ENCODE measurements around the gene MKX. TPM values are rescaled to one million over a fixed set of nuclear protein-coding genes. Genes with fewer than 3 reads are reported as not detected.

MKX gene
- total RNA-seq, 1 experiment from 2014 or later: not detected

DNA sequence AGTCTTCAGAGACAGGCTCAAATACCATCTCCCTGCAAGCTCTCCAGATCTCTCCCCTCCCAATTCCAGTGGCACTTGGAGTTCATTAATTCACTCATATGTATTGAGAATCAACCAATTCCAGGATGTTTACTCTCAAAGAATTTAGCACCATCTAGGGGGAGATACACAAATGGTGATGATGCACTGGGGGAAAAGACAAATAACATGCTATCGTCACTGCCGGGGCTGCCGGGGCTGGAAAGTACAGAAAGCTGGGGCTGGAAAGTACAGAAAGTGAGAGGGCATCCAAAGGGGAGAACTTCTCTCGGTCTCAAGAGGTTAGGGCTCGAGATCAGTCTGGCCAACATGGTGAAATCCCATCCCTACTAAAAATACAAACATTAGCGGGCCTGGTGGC is 118.7 kb downstream of the MKX start:
- POLR2A ChIA-PET: no interaction called here
- DNase-seq (ENCODE audit: unreplicated experiment): no peak
- BruUV-seq (replicated peaks): no TSS peak
- H3K4me1 Mint-ChIP-seq (ENCODE audit: insufficient read depth, unreplicated experiment): peaks cover 2% of the 10 kb centered on the region
- intact Hi-C loops (cut with micrococcal nuclease): no loop called here
- no peaks in the 10 kb centered on the region for H3K9me3 Mint-ChIP-seq (ENCODE audit: unreplicated experiment)
- TF ChIP-seq, protein P1, sequence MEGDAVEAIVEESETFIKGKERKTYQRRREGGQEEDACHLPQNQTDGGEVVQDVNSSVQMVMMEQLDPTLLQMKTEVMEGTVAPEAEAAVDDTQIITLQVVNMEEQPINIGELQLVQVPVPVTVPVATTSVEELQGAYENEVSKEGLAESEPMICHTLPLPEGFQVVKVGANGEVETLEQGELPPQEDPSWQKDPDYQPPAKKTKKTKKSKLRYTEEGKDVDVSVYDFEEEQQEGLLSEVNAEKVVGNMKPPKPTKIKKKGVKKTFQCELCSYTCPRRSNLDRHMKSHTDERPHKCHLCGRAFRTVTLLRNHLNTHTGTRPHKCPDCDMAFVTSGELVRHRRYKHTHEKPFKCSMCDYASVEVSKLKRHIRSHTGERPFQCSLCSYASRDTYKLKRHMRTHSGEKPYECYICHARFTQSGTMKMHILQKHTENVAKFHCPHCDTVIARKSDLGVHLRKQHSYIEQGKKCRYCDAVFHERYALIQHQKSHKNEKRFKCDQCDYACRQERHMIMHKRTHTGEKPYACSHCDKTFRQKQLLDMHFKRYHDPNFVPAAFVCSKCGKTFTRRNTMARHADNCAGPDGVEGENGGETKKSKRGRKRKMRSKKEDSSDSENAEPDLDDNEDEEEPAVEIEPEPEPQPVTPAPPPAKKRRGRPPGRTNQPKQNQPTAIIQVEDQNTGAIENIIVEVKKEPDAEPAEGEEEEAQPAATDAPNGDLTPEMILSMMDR (IDR thresholded peaks at IDR 0.05; ENCODE audit: unreplicated experiment): no peak
- H3K27ac Mint-ChIP-seq (ENCODE audit: low read depth, unreplicated experiment): no peak overlapping the region
- CTCF ChIA-PET: no interaction called here
- H3K36me3 Mint-ChIP-seq (ENCODE audit: insufficient read depth, unreplicated experiment): no peaks in the 10 kb centered on the region
- H3K27me3 Mint-ChIP-seq (ENCODE audit: insufficient read depth, unreplicated experiment): no peaks in the 10 kb centered on the region
- H3K4me3 Mint-ChIP-seq (ENCODE audit: unreplicated experiment): no peak overlapping the region

DNA sequence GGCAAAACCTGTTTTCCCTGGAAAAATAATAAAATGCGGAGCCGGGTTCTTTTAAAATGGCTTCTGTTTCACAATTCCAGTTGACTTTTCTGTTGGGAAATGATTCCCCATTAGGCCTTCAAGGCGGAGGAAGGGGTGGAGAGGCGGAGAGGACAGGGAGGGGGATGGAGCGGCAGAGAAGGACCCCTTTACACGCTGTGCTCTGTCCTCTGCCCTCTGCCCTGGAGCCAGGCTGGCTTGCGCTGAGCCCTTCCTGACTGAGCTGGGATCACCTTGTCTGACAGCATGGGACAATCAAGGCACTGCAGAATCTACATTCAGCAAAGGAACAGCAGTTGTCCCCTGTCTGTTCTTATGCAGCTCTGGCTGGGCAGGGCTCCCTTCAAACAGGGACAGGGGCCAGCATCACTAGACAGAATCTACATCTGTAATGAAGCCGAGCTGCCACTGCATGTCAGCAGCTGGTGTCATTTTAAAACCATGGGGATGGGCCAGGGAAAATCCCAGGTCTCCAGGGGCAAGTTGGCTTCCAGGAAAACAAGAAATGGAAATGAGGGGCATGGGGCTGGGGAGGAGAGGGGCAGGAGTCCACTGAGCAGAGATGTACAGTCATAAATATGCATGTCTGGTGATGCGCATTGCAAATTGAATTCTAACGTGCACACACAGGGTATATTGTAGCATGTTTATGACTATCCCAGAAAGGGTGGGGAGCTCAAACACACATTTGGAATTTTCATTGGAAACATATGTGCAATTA is 120.0 kb downstream of the MKX start:
- H3K27ac Mint-ChIP-seq (ENCODE audit: low read depth, unreplicated experiment): no peak overlapping the region
- CTCF ChIA-PET: no interaction called here
- TF ChIP-seq, protein P1 (IDR thresholded peaks at IDR 0.05; ENCODE audit: unreplicated experiment): no peak
- H3K9me3 Mint-ChIP-seq (ENCODE audit: unreplicated experiment): no peaks in the 10 kb centered on the region
- no peaks in the 10 kb centered on the region for H3K36me3 Mint-ChIP-seq (ENCODE audit: insufficient read depth, unreplicated experiment)
- H3K4me3 Mint-ChIP-seq (ENCODE audit: unreplicated experiment): no peak overlapping the region
- intact Hi-C loops (cut with micrococcal nuclease): no loop called here
- DNase-seq (ENCODE audit: unreplicated experiment): no peak
- no peaks in the 10 kb centered on the region for H3K27me3 Mint-ChIP-seq (ENCODE audit: insufficient read depth, unreplicated experiment)
- BruUV-seq (replicated peaks): no TSS peak
- H3K4me1 Mint-ChIP-seq (ENCODE audit: insufficient read depth, unreplicated experiment): peaks cover 15% of the 10 kb centered on the region
- POLR2A ChIA-PET: no interaction called here

- Mint-ChIP-seq H3K27ac (ENCODE audit: low read depth, unreplicated experiment) (no peak overlapping the region), H3K4me3 (ENCODE audit: unreplicated experiment) (no peak overlapping the region), H3K4me1 (ENCODE audit: insufficient read depth, unreplicated experiment) (peaks cover 15% of the 10 kb centered on the region)
These were observed 120.7 kb downstream of the MKX start for GRCh38 chr10:27624941-27625340.

More at GRCh38 chr10:27624941-27625340, 120.7 kb downstream of the MKX start:
- CTCF ChIA-PET: no interaction called here
- Mint-ChIP-seq H3K36me3 (ENCODE audit: insufficient read depth, unreplicated experiment) (no peaks in the 10 kb centered on the region), H3K9me3 (ENCODE audit: unreplicated experiment) (no peaks in the 10 kb centered on the region), H3K27me3 (ENCODE audit: insufficient read depth, unreplicated experiment) (no peaks in the 10 kb centered on the region)
- intact Hi-C loops (cut with micrococcal nuclease): no loop called here
- POLR2A ChIA-PET: no interaction called here
- no TSS peak for BruUV-seq (replicated peaks)
- TF ChIP-seq, protein P1 (IDR thresholded peaks at IDR 0.05; ENCODE audit: unreplicated experiment): no peak
- DNase-seq (ENCODE audit: unreplicated experiment): no peak

Other genes starting within 250 kb of the MKX start
- gene RAB18, start 241.5 kb downstream of the MKX start, total RNA-seq (2022): 126 and 129 TPM in 2 replicates

Data from MCF 10A (cell line).